Activated B cell treated with CpG ODN at 0.5 μM for 24 hours (primary cell): ENCODE data around the gene FKBP10. TPM values are rescaled to one million over a fixed set of nuclear protein-coding genes. Genes with fewer than 3 reads are reported as not detected.
A peak's percentile ranks its signal among the peaks of the same experiment; 100 is the strongest.

Experiments
- ATAC-seq: fragments of 200-7000 bp; cut with Tn5 transposase; one replicate; pipeline ENCODE4 v1.10.0; 2021; ENCODE audit warnings: low read depth, mild to moderate bottlenecking, moderate library complexity
- CTCF ChIA-PET: fragments of 350-600 bp; sonication (Branson Sonifier 250); formaldehyde crosslinking; loops from one replicate; lab custom pipeline; 2021; ENCODE audit warnings: antibody characterized with exemption; lab: Charles Lee
- POLR2A ChIA-PET: fragments of 350-600 bp; sonication (Branson Sonifier 250); formaldehyde crosslinking; loops from one replicate; lab custom pipeline; 2021; ENCODE audit warnings: antibody characterized with exemption; lab: Charles Lee
- DNase-seq: peaks from one replicate; pipeline ENCODE4 v3.0.0; 2022
- H3K27ac Mint-ChIP-seq: one replicate; pipeline ENCODE4 v1.8.0; 2020; ENCODE audit warnings: mixed read lengths
- H3K27me3 Mint-ChIP-seq: one replicate; pipeline ENCODE4 v1.8.0; 2021; ENCODE audit warnings: mixed read lengths
- H3K36me3 Mint-ChIP-seq: one replicate; pipeline ENCODE4 v1.8.0; 2021; ENCODE audit warnings: low read depth, mixed read lengths
- H3K4me1 Mint-ChIP-seq: one replicate; pipeline ENCODE4 v1.8.0; 2021; ENCODE audit warnings: mixed read lengths
- H3K4me3 Mint-ChIP-seq: one replicate; pipeline ENCODE4 v1.8.0; 2020; ENCODE audit warnings: mild to moderate bottlenecking, mixed read lengths
- H3K9me3 Mint-ChIP-seq: one replicate; pipeline ENCODE4 v1.8.0; 2020; ENCODE audit warnings: mixed read lengths
- CTCF ChIP-seq: fragments of 200-600 bp; IDR thresholded peaks from one replicate; pipeline ENCODE4 v1.8.0; 2022; ENCODE audit warnings: antibody characterized with exemption, mild to moderate bottlenecking
- intact Hi-C: fragments of 100-400 bp; cut with micrococcal nuclease; formaldehyde crosslinking; loops from one replicate; pipeline ENCODE4 v1.15.1; 2024
- total RNA-seq: library from RNA; stranded (reverse); gene quantifications from 2 replicates; pipeline ENCODE4 v1.2.3, GENCODE V29; 2022

The FKBP10 gene
- total RNA-seq, 1 donor from 2014 or later = 0.86 TPM

- CTCF ChIA-PET = interaction anchor here (1.0 to 3.1 kb wide), 7 partner anchors 8 to 180 kb away, joined by 3 to 17 read pairs (median 7); partner anchors contain the start of genes FKBP10 and P3H4
- POLR2A ChIA-PET = interaction anchor here (0.6 to 3.0 kb wide), 10 partner anchors 9 to 133 kb away, joined by 3 to 27 read pairs (median 4); partner anchors contain the start of genes ACLY, EIF1, HAP1 and KLHL11
- peak; percentile 30 for DNase-seq
- peak overlapping the region; percentile 75 for H3K27ac Mint-ChIP-seq
- no peaks in the 10 kb centered on the region for H3K9me3 Mint-ChIP-seq
- H3K4me1 Mint-ChIP-seq = peaks cover 60% of the 10 kb centered on the region
- intact Hi-C loops = loop anchor here (1.0 to 10.0 kb wide), 5 partner anchors 15 to 599 kb away; partner anchors contain the start of genes EIF1, KLHL11 and STAT3
- peak overlapping the region; percentile 78 for H3K4me3 Mint-ChIP-seq
- H3K36me3 Mint-ChIP-seq = no peaks in the 10 kb centered on the region
- no peak for TF ChIP-seq CTCF
- no peak for ATAC-seq
- no peaks in the 10 kb centered on the region for H3K27me3 Mint-ChIP-seq
These were observed 27.0 kb upstream of the FKBP10 start for GRCh38 chr17:41785859-41786226.

GRCh38 chr17:41786227-41787020 lies 26.4 kb upstream of the FKBP10 start, which contains the start of gene JUP:
TSS of gene JUP (minus strand) at chr17:41786711. CDS start at chr17:41771854, 14,857 bp downstream.
- Mint-ChIP-seq H3K4me1 (peaks cover 57% of the 10 kb centered on the region), H3K36me3 (no peaks in the 10 kb centered on the region), H3K27ac (peak within 1 kb of the TSS; percentile 75), H3K4me3 (peak within 1 kb of the TSS; percentile 78), H3K27me3 (no peaks in the 10 kb centered on the region), H3K9me3 (no peaks in the 10 kb centered on the region)
- ChIA-PET POLR2A (interaction anchor here (0.5 to 3.0 kb wide), 17 partner anchors 8 to 231 kb away, joined by 3 to 27 read pairs (median 4); partner anchors contain the start of genes ACLY, DNAJC7, EIF1 and HAP1), CTCF (interaction anchor here (1.0 to 3.1 kb wide), 7 partner anchors 9 to 180 kb away, joined by 3 to 17 read pairs (median 7); partner anchors contain the start of genes FKBP10 and P3H4)
- no peak for TF ChIP-seq CTCF
- intact Hi-C loops = loop anchor here (1.0 to 10.0 kb wide), 5 partner anchors 15 to 598 kb away; partner anchors contain the start of genes EIF1, KLHL11 and STAT3
- ATAC-seq = peak; percentile 94
- peak; percentile 98 for DNase-seq

- Mint-ChIP-seq H3K36me3 (no peaks in the 10 kb centered on the region), H3K4me3 (peak overlapping the region; percentile 78), H3K9me3 (no peaks in the 10 kb centered on the region), H3K4me1 (peaks cover 51% of the 10 kb centered on the region), H3K27ac (no peak overlapping the region), H3K27me3 (no peaks in the 10 kb centered on the region)
- intact Hi-C loops = loop anchor here (2.0 to 10.0 kb wide), 3 partner anchors 78 to 598 kb away; partner anchors contain the start of genes EIF1, KLHL11 and STAT3
- ATAC-seq (no peak), DNase-seq (no peak)
- no peak for TF ChIP-seq CTCF
- ChIA-PET POLR2A (interaction anchor here (0.5 to 3.0 kb wide), 13 partner anchors 9 to 230 kb away, joined by 3 to 27 read pairs (median 4); partner anchors contain the start of genes DNAJC7, EIF1, KLHL11 and P3H4), CTCF (interaction anchor here (1.0 to 3.1 kb wide), 6 partner anchors 10 to 179 kb away, joined by 3 to 17 read pairs (median 5); partner anchors contain the start of gene FKBP10)
These were observed 25.8 kb upstream of the FKBP10 start for GRCh38 chr17:41787021-41787418.

- Mint-ChIP-seq H3K36me3 (no peaks in the 10 kb centered on the region), H3K9me3 (no peaks in the 10 kb centered on the region), H3K27ac (no peak overlapping the region), H3K4me3 (no peak overlapping the region), H3K4me1 (peaks cover 8% of the 10 kb centered on the region), H3K27me3 (no peaks in the 10 kb centered on the region)
- ChIA-PET CTCF (no interaction called here), POLR2A (no interaction called here)
- DNase-seq (no peak), ATAC-seq (no peak)
- intact Hi-C loops = no loop called here
- TF ChIP-seq CTCF = no peak
These were observed 19.7 kb upstream of the FKBP10 start for GRCh38 chr17:41792845-41793783.
